Mesenchymal stem cell (in vitro differentiated cells and primary cell): ENCODE data around the gene MMP11.

ENCODE experiments used
- DNase-seq: peaks from one replicate; pipeline ENCODE4 v3.0.0-alpha.2; 2013
- H2AFZ ChIP-seq: one replicate; pipeline ENCODE4 v1.6.1; 2013; ENCODE audit warnings: low read depth, mild to moderate bottlenecking, control low read depth, inconsistent platforms, low read length, moderate library complexity
- H2AK5ac ChIP-seq: 2 replicates; pipeline ENCODE4 v1.6.1; 2013; ENCODE audit warnings: low read length, moderate library complexity, mild to moderate bottlenecking, inconsistent platforms; ENCODE audit not compliant: severe bottlenecking
- H2BK120ac ChIP-seq: one replicate; pipeline ENCODE4 v1.6.1; 2013; ENCODE audit warnings: low read depth, mild to moderate bottlenecking, inconsistent platforms, low read length, moderate library complexity
- H2BK12ac ChIP-seq, 2 experiments: one replicate each; pipeline ENCODE4 v1.6.1; 2013; ENCODE audit warnings: inconsistent platforms in 2 of 2, low read length in 2 of 2, mild to moderate bottlenecking in 2 of 2, moderate library complexity in 2 of 2, control low read depth in 1 of 2
- H2BK15ac ChIP-seq: one replicate; pipeline ENCODE4 v1.6.1; 2013; ENCODE audit warnings: mild to moderate bottlenecking, low read depth, inconsistent platforms; ENCODE audit not compliant: poor library complexity, severe bottlenecking
- H2BK5ac ChIP-seq: 2 replicates; pipeline ENCODE4 v1.6.1; 2013; ENCODE audit warnings: low read depth, mild to moderate bottlenecking, low read length, control low read depth, inconsistent platforms; ENCODE audit not compliant: poor library complexity, severe bottlenecking
- H3K14ac ChIP-seq, 2 experiments: one replicate each; pipeline ENCODE4 v1.6.1; 2013; ENCODE audit warnings: inconsistent platforms in 2 of 2, low read length in 2 of 2, control low read depth in 1 of 2, mild to moderate bottlenecking in 1 of 2, moderate library complexity in 1 of 2
- H3K18ac ChIP-seq, 2 experiments: one replicate each; pipeline ENCODE4 v1.6.1; 2013; ENCODE audit warnings: inconsistent platforms in 2 of 2, low read length in 2 of 2, control low read depth in 1 of 2, low read depth in 1 of 2, mild to moderate bottlenecking in 1 of 2
- H3K23ac ChIP-seq, 2 experiments: one replicate each; pipeline ENCODE4 v1.6.1; 2013; ENCODE audit warnings: inconsistent platforms in 2 of 2, low read length in 2 of 2, mild to moderate bottlenecking in 2 of 2, moderate library complexity in 2 of 2, control low read depth in 1 of 2
- H3K27ac ChIP-seq: 2 replicates; pipeline ENCODE4 v1.5.1; 2013; ENCODE audit warnings: mild to moderate bottlenecking, moderate library complexity, low read length, control low read depth, inconsistent platforms; ENCODE audit not compliant: poor library complexity, severe bottlenecking
- H3K27me3 ChIP-seq, 2 experiments: 2 replicates each; pipeline versions ENCODE4 v1.6.1 to v1.7.0; 2013; ENCODE audit warnings: low read length in 2 of 2, mild to moderate bottlenecking in 2 of 2, moderate library complexity in 2 of 2, control low read depth in 1 of 2, inconsistent platforms in 1 of 2; ENCODE audit not compliant: control insufficient read depth in 1 of 2, insufficient read depth in 1 of 2
- H3K36me3 ChIP-seq, 2 experiments: 2 replicates each; pipeline versions ENCODE4 v1.6.1 to v1.7.0; 2013; ENCODE audit warnings: low read length in 2 of 2, control low read depth in 1 of 2, inconsistent platforms in 1 of 2, low read depth in 1 of 2, mild to moderate bottlenecking in 1 of 2; ENCODE audit not compliant: insufficient read depth in 2 of 2, control insufficient read depth in 1 of 2
- H3K4ac ChIP-seq, 2 experiments: one replicate each; pipeline ENCODE4 v1.6.1; 2013; ENCODE audit warnings: inconsistent platforms in 2 of 2, low read length in 2 of 2, mild to moderate bottlenecking in 2 of 2, moderate library complexity in 2 of 2, control low read depth in 1 of 2, low read depth in 1 of 2
- H3K4me1 ChIP-seq: 2 replicates; pipeline ENCODE4 v1.6.1; 2013; ENCODE audit warnings: low read depth, low read length, control low read depth; ENCODE audit not compliant: control insufficient read depth, insufficient read depth
- H3K4me2 ChIP-seq: 2 replicates; pipeline ENCODE4 v1.6.1; 2013; ENCODE audit warnings: low read length, mild to moderate bottlenecking, inconsistent platforms; ENCODE audit not compliant: poor library complexity, severe bottlenecking
- H3K4me3 ChIP-seq, 2 experiments: 2 replicates each; pipeline versions ENCODE4 v1.5.1 to v1.7.0; 2013; ENCODE audit warnings: low read length in 2 of 2, mild to moderate bottlenecking in 2 of 2, control low read depth in 1 of 2, low read depth in 1 of 2; ENCODE audit not compliant: insufficient read depth in 1 of 2
- H3K79me1 ChIP-seq: replicated peaks from 2 replicates; pipeline ENCODE4 v1.6.1; 2013; ENCODE audit warnings: mild to moderate bottlenecking, control low read depth, low read length, inconsistent platforms; ENCODE audit not compliant: poor library complexity, severe bottlenecking
- H3K9ac ChIP-seq: 2 replicates; pipeline ENCODE4 v1.7.0; 2013; ENCODE audit warnings: mild to moderate bottlenecking, low read length, moderate library complexity
- H3K9me3 ChIP-seq: 2 replicates; pipeline ENCODE4 v1.7.0; 2013; ENCODE audit warnings: mild to moderate bottlenecking, low read length; ENCODE audit not compliant: control insufficient read depth
- H4K8ac ChIP-seq: one replicate; pipeline ENCODE4 v1.6.1; 2013; ENCODE audit warnings: inconsistent platforms, mild to moderate bottlenecking, low read length, moderate library complexity
- H4K91ac ChIP-seq: one replicate; pipeline ENCODE4 v1.6.1; 2013; ENCODE audit warnings: mild to moderate bottlenecking, low read length, inconsistent platforms
- WGBS: methylation state at CpG from one replicate; pipeline ENCODE4 v1.1.7; 2013; ENCODE audit warnings: mixed read lengths; 5-methylcytosine and 5-hydroxymethylcytosine counted together

MMP11 gene

DNA sequence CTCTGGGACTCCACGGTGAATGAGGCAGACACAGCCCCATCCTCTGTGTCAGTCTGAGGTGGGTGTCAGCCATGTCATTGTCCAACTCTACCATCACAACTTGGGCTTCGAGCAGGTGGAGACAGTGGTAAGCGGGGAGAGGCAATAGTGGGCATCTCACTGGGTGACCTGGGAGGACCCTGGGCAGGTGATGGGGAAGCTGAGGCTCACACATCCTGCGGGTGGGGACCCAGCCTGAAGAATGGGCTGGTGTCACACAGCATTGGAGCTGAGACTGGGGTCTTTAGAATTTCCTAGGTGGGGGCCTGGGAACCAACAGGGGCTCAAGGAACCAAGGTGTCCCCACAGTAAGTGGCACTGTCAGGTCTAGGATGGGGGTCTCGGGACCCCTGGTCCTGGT, 7.1 kb downstream of the MMP11 start:
- Histone ChIP-seq H3K4ac (no peak overlapping the region), H3K14ac (no peak overlapping the region), H2AFZ (no peak overlapping the region), H3K4me3 (no peak overlapping the region), H4K91ac (no peak overlapping the region), H3K79me1 (no peaks in the 10 kb centered on the region), H3K9me3 (no peaks in the 10 kb centered on the region), H2BK5ac (no peak overlapping the region), H3K4me1 (peaks cover 38% of the 10 kb centered on the region), H3K4me2 (no peak overlapping the region), H3K18ac (no peak overlapping the region), H3K27me3 (no peaks in the 10 kb centered on the region), H3K23ac (no peak overlapping the region), H3K27ac (no peak overlapping the region), H3K36me3 (peaks cover 0 to 15% of the 10 kb centered on the region in 2 experiments), H2AK5ac (no peak overlapping the region), H3K9ac (no peak overlapping the region), H2BK12ac (peak overlapping the region in 1 of 2 experiments; percentile 45), H2BK120ac (no peak overlapping the region), H4K8ac (no peak overlapping the region), H2BK15ac (no peak overlapping the region)
- 90% methylated on average over 5 of the region's 5 CpGs for WGBS
- DNase-seq: no peak

DNA sequence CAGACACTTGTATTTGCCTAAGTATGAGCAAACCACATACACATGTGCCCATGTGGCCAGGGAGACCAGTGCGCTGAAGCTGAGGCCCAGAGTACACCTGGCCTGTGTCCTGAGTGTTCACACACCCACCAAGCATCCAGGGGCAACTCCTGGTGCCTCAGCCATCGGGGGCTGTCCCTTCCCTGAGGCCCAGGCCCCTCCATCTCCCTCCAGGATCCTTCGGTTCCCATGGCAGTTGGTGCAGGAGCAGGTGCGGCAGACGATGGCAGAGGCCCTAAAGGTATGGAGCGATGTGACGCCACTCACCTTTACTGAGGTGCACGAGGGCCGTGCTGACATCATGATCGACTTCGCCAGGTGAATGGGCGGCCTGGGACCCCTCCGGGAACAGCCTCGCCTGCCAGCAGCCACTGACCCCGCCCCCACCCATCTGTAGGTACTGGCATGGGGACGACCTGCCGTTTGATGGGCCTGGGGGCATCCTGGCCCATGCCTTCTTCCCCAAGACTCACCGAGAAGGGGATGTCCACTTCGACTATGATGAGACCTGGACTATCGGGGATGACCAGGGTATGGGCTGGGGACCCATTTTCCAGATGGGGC, 7.6 kb downstream of the MMP11 start:
- Histone ChIP-seq H3K4me1 (peaks cover 33% of the 10 kb centered on the region), H3K79me1 (no peaks in the 10 kb centered on the region), H3K4me2 (no peak overlapping the region), H2BK5ac (no peak overlapping the region), H3K23ac (no peak overlapping the region), H2BK15ac (no peak overlapping the region), H2AK5ac (no peak overlapping the region), H3K27me3 (no peaks in the 10 kb centered on the region), H3K36me3 (peaks cover 0 to 15% of the 10 kb centered on the region in 2 experiments), H2AFZ (no peak overlapping the region), H3K14ac (no peak overlapping the region), H2BK12ac (no peak overlapping the region), H4K91ac (no peak overlapping the region), H3K4me3 (no peak overlapping the region), H4K8ac (no peak overlapping the region), H3K9ac (no peak overlapping the region), H3K4ac (no peak overlapping the region), H3K18ac (no peak overlapping the region), H3K9me3 (no peaks in the 10 kb centered on the region), H3K27ac (no peak overlapping the region), H2BK120ac (no peak overlapping the region)
- WGBS: 91% methylated on average over 20 of the region's 20 CpGs
- DNase-seq: no peak

DNA sequence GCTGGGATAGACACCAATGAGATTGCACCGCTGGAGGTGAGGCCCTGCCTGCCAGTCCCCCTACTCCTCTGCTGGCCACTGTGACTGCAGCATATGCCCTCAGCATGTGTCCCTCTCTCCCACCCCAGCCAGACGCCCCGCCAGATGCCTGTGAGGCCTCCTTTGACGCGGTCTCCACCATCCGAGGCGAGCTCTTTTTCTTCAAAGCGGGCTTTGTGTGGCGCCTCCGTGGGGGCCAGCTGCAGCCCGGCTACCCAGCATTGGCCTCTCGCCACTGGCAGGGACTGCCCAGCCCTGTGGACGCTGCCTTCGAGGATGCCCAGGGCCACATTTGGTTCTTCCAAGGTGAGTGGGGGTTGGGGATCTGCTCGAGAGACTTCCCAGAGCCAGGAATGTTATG, 8.4 kb downstream of the MMP11 start:
- Histone ChIP-seq H3K27ac (no peak overlapping the region), H3K36me3 (peaks cover 0 to 15% of the 10 kb centered on the region in 2 experiments), H3K9ac (peak overlapping the region; percentile 27), H2BK12ac (peak overlapping the region in 1 of 2 experiments; percentile 49), H3K4ac (no peak overlapping the region), H3K18ac (peak overlapping the region; percentile 28 to 52), H2BK15ac (peak overlapping the region; percentile 78), H4K91ac (peak overlapping the region; percentile 77), H4K8ac (peak overlapping the region; percentile 56), H3K4me2 (no peak overlapping the region), H3K27me3 (no peaks in the 10 kb centered on the region), H2BK120ac (no peak overlapping the region), H3K4me1 (peaks cover 33% of the 10 kb centered on the region), H3K9me3 (no peaks in the 10 kb centered on the region), H2AK5ac (peak overlapping the region; percentile 11), H3K23ac (no peak overlapping the region), H2AFZ (no peak overlapping the region), H3K79me1 (no peaks in the 10 kb centered on the region), H3K4me3 (peak overlapping the region in 1 of 2 experiments; percentile 32), H2BK5ac (no peak overlapping the region), H3K14ac (peak overlapping the region in 1 of 2 experiments; percentile 35)
- no peak for DNase-seq
- 88% methylated on average over 15 of the region's 15 CpGs for WGBS

DNA sequence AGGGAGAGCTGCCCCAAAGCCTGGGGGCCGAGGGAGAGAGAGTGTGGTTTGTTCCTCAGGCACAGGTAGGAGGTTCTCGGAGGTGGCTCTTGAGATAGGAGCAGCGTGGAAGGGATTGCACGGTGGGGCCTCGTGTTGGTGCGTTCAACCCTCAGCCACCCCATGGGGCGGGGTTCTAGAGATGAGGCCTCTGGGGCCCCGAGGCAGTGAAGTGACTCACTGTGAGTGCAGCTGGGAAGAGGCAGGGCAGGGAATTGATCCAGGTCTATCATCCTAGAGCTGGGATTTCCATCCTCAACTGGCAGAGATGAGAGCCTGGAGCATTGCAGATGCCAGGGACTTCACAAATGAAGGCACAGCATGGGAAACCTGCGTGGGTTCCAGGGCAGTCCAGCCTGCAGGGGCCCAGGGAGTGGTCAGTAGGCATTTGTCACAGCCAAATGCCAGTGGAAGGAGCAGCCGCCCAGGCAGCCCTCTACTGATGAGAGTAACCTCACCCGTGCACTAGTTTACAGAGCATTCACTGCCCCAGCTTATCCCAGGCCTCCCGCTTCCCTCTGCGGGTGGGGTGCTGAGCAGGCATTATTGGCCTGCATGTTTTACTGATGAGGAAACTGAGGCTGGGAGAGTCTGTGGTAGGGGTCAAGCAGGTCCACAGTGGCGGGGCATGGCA, 9.0 kb downstream of the MMP11 start:
- Histone ChIP-seq H4K91ac (peak overlapping the region; percentile 77), H2BK120ac (no peak overlapping the region), H3K27me3 (no peaks in the 10 kb centered on the region), H3K79me1 (peaks cover 1% of the 10 kb centered on the region), H4K8ac (peak overlapping the region; percentile 56), H2BK12ac (peak overlapping the region; percentile 49 to 60), H3K36me3 (peaks cover 0 to 15% of the 10 kb centered on the region in 2 experiments), H3K4me3 (peak overlapping the region in 1 of 2 experiments; percentile 32), H2BK5ac (no peak overlapping the region), H3K9me3 (no peaks in the 10 kb centered on the region), H3K14ac (no peak overlapping the region), H3K4me2 (no peak overlapping the region), H2AFZ (no peak overlapping the region), H3K23ac (no peak overlapping the region), H3K9ac (peak overlapping the region; percentile 27), H3K4ac (no peak overlapping the region), H3K4me1 (peaks cover 38% of the 10 kb centered on the region), H3K27ac (no peak overlapping the region), H2BK15ac (peak overlapping the region; percentile 78), H2AK5ac (peak overlapping the region; percentile 27), H3K18ac (peak overlapping the region; percentile 52 to 63)
- peak; percentile 55 for DNase-seq
- WGBS: 66% methylated on average over 13 of the region's 14 CpGs
